Parathyroid adenoma (tissue), 2 donors: Measurements from ENCODE around the gene ACTN1.

Source experiments
- H2AFZ ChIP-seq: fragments of 300-600 bp; sonication (generic); one replicate; pipeline ENCODE4 v1.7.0; 2017; ENCODE audit warnings: antibody characterized with exemption, mild to moderate bottlenecking
- H3K27ac ChIP-seq: fragments of 300-600 bp; sonication (generic); one replicate; pipeline ENCODE4 v1.7.0; 2017
- H3K27me3 ChIP-seq: fragments of 300-600 bp; sonication (generic); one replicate; pipeline ENCODE4 v1.7.0; 2017; ENCODE audit warnings: low read length; ENCODE audit not compliant: control insufficient read depth, insufficient read depth
- H3K36me3 ChIP-seq: fragments of 300-600 bp; sonication (generic); one replicate; pipeline ENCODE4 v1.7.0; 2017; ENCODE audit warnings: low read length; ENCODE audit not compliant: control insufficient read depth, insufficient read depth
- H3K4me1 ChIP-seq: fragments of 300-600 bp; sonication (generic); one replicate; pipeline ENCODE4 v1.7.0; 2017; ENCODE audit warnings: control low read depth
- H3K4me2 ChIP-seq: fragments of 300-600 bp; sonication (generic); one replicate; pipeline ENCODE4 v1.7.0; 2017; ENCODE audit warnings: low read length
- H3K4me3 ChIP-seq: fragments of 300-600 bp; sonication (generic); one replicate; pipeline ENCODE4 v1.7.0; 2017; ENCODE audit warnings: low read depth, low read length
- H3K79me2 ChIP-seq: fragments of 300-600 bp; sonication (generic); one replicate; pipeline ENCODE4 v1.7.0; 2017; ENCODE audit warnings: control low read depth
- H3K9ac ChIP-seq: fragments of 300-600 bp; sonication (generic); one replicate; pipeline ENCODE4 v1.7.0; 2017; ENCODE audit warnings: mild to moderate bottlenecking
- H3K9me3 ChIP-seq: fragments of 300-600 bp; sonication (generic); one replicate; pipeline ENCODE4 v1.7.0; 2017; ENCODE audit warnings: low read length; ENCODE audit not compliant: control insufficient read depth
- CTCF ChIP-seq: fragments of 300-600 bp; sonication (generic); IDR thresholded peaks from one replicate; pipeline ENCODE4 v1.7.0; 2017; ENCODE audit warnings: antibody characterized with exemption, mild to moderate bottlenecking
- donor health status: primary hyperparathyroidism.

The ACTN1 gene

DNA sequence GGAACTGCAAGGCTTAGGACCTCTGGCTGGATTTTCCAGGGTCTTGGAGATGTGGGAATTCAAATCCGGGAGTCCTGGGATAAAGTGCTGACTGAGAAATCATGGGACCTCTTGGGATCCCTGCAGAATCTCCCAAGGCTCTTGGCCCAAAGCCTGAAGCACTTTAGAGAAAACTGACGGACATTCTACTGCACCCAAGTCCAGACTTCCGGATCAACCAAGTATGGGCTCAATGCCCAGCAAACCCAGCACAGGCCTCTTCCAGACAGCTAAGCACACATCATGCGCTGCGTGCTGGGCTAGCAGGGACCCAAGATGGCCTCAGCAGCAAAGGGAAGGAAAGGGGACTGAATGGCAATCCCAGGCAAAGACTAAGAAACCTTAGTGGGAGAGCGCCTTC is 85.0 kb downstream of the ACTN1 start:
- no peak overlapping the region for H3K9ac ChIP-seq
- H3K79me2 ChIP-seq = no peaks in the 10 kb centered on the region
- H3K36me3 ChIP-seq = no peaks in the 10 kb centered on the region
- no peaks in the 10 kb centered on the region for H3K9me3 ChIP-seq
- no peak overlapping the region for H3K27ac ChIP-seq
- H2AFZ ChIP-seq = no peak overlapping the region
- H3K4me1 ChIP-seq = no peaks in the 10 kb centered on the region
- H3K4me3 ChIP-seq = no peak overlapping the region
- no peak overlapping the region for H3K4me2 ChIP-seq
- no peak for TF ChIP-seq CTCF
- no peaks in the 10 kb centered on the region for H3K27me3 ChIP-seq

- no peak overlapping the region for H3K9ac ChIP-seq
- no peak overlapping the region for H3K4me2 ChIP-seq
- H3K36me3 ChIP-seq = no peaks in the 10 kb centered on the region
- no peaks in the 10 kb centered on the region for H3K27me3 ChIP-seq
- no peak for TF ChIP-seq CTCF
- no peak overlapping the region for H2AFZ ChIP-seq
- H3K4me1 ChIP-seq = no peaks in the 10 kb centered on the region
- H3K79me2 ChIP-seq = no peaks in the 10 kb centered on the region
- no peak overlapping the region for H3K27ac ChIP-seq
- no peak overlapping the region for H3K4me3 ChIP-seq
- H3K9me3 ChIP-seq = no peaks in the 10 kb centered on the region
These were observed 85.5 kb downstream of the ACTN1 start for GRCh38 chr14:68893566-68893965.

DNA sequence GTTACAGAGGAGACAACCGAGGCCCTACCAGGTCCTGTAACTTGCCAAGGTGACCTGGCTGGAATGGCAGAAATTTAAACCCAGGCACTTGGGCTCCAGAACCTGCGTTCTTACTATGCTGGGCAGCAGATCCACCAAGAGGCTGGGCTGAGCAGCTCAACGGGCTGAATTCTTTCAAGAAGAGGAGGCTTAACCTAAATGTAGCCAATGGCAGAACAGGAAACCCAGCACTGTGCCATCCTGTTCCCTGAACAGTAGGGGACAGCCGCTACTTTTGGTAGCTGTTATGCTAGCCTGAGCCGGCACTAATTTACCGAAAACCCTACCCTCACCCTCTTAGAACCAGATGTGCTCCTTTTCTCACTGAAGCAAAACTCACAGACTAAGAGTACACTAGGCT is 86.1 kb downstream of the ACTN1 start:
- H3K4me3 ChIP-seq = no peak overlapping the region
- no peak for TF ChIP-seq CTCF
- no peaks in the 10 kb centered on the region for H3K79me2 ChIP-seq
- no peak overlapping the region for H3K4me2 ChIP-seq
- H3K27me3 ChIP-seq = no peaks in the 10 kb centered on the region
- no peaks in the 10 kb centered on the region for H3K9me3 ChIP-seq
- no peak overlapping the region for H3K9ac ChIP-seq
- H3K36me3 ChIP-seq = no peaks in the 10 kb centered on the region
- H3K4me1 ChIP-seq = no peaks in the 10 kb centered on the region
- no peak overlapping the region for H2AFZ ChIP-seq
- no peak overlapping the region for H3K27ac ChIP-seq

DNA sequence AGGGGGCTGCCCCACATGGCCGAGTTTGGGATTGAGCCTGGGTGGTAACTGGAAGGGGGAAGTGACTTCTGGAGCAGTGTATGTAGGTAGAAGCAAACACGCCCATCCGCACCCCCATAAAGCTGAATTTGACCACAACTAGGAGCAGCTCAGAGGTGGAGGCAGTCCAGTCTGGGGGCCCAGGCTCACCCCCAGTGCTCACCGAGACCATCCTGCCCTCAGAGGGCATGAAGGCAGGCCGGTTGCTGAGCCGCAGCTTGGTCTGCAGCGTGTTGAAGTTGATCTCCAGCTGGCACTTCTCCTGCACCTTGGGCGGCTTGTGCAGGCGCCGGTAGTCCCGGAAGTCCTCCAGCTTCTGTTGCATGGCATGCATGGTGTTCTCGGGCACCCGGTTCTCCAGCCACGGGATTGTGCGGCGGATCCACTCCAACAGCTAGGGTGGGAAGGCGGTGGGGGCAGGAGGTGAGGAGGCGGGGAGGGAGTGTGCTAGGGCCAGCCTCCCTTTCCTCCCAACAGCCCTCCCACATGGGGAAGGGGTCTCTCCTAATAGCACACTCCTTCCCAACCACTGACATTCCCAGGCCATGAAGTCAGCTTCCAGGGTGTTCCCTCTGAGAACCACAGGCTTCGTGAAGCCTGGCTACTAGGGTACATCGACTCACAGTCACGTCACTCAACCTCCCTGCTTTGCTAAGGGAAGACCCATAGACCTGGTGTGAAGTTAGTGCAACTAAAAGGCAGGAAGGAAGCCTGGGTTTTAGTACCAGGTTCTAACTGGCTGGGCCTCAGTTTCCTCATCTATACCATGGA is 87.0 kb downstream of the ACTN1 start:
- Histone ChIP-seq H3K4me2 (no peak overlapping the region), H3K4me1 (no peaks in the 10 kb centered on the region), H3K79me2 (no peaks in the 10 kb centered on the region), H3K27me3 (no peaks in the 10 kb centered on the region), H3K9me3 (no peaks in the 10 kb centered on the region), H3K36me3 (no peaks in the 10 kb centered on the region), H3K4me3 (no peak overlapping the region), H2AFZ (no peak overlapping the region), H3K27ac (no peak overlapping the region), H3K9ac (no peak overlapping the region)
- no peak for TF ChIP-seq CTCF
